Measurements from ENCODE around the gene ACOX2. TPM values are rescaled to one million over a fixed set of nuclear protein-coding genes. Genes with fewer than 3 reads are reported as not detected.

ACOX2 gene
- total and polyA plus RNA-seq, 2 of the 13 experiments (the other 11 are each of a cell fraction or from before 2014, with no cell fraction given): 42.6 to 98.5 TPM

GRCh38 chr3:58482917-58483636 is 53.9 kb downstream of the ACOX2 start:
- no peak for TF ChIP-seq ZNF589 (CRISPR knock-in tag; conservative IDR thresholded peaks at IDR 0.05)
- TF ChIP-seq ZNF512 (CRISPR knock-in tag; IDR thresholded peaks at IDR 0.05): no peak
- no peak for TF ChIP-seq ZNF557 (CRISPR knock-in tag; IDR thresholded peaks at IDR 0.05)
- no peak for TF ChIP-seq ATM (IDR thresholded peaks at IDR 0.05; ENCODE audit: borderline replicate concordance)
- no peak for TF ChIP-seq E2F1 (CRISPR knock-in tag; IDR thresholded peaks at IDR 0.05)
- no peak for TF ChIP-seq ZNF598 (CRISPR knock-in tag; IDR thresholded peaks at IDR 0.05; ENCODE audit: borderline replicate concordance)
- no peak for TF ChIP-seq ZNF136 (CRISPR knock-in tag; IDR thresholded peaks at IDR 0.05; ENCODE audit: low read depth)
- TF ChIP-seq IKZF1 (IDR thresholded peaks at IDR 0.05): no peak
- no peak for TF ChIP-seq YEATS2 (CRISPR knock-in tag; IDR thresholded peaks at IDR 0.05; ENCODE audit: borderline replicate concordance)
- TF ChIP-seq ZNF446 (CRISPR knock-in tag; IDR thresholded peaks at IDR 0.05): no peak
- no peak for TF ChIP-seq ELF3 (CRISPR knock-in tag; IDR thresholded peaks at IDR 0.05)
- TF ChIP-seq TBL1XR1 (IDR thresholded peaks at IDR 0.05; ENCODE audit: borderline replicate concordance, low read length, partially characterized antibody): no peak
- TF ChIP-seq ZSCAN29 (CRISPR knock-in tag; conservative IDR thresholded peaks at IDR 0.05): no peak
- TF ChIP-seq RBM22 (optimal IDR thresholded peaks at IDR 0.05; ENCODE audit: low read length): no peak
- 75% methylated on average over 8 of the region's 8 CpGs for WGBS (ENCODE audit: low lambda C conversion rate)
- intact Hi-C loops (cut with micrococcal nuclease; ENCODE audit: unreplicated experiment) (no loop called here), in situ Hi-C loops (cut with HindIII; ENCODE audit: extremely low pct_ligation_motif_present, low pct_unique_long_range_greater_than_20kb) (no loop called here)
- FAIRE-seq: no peak
- no peaks in the 10 kb centered on the region for H3K36me3 ChIP-seq (replicated peaks in 1 of 2; ENCODE audit: control insufficient read depth in 1 of 2, insufficient read depth in 2 of 2, low read length in 2 of 2)
- peaks cover 69% of the 10 kb centered on the region for H3K4me1 ChIP-seq (ENCODE audit: insufficient read depth, low read length)
- CTCF ChIA-PET (ENCODE audit: low intra/inter-chr PET ratio, low total read pairs): no interaction called here
- no peak for DNase-seq (ENCODE audit: low spot score)
- POLR2A ChIA-PET: no interaction called here
- H3K4me3 ChIP-seq (replicated peaks in 1 of 3; ENCODE audit: insufficient read depth in 1 of 3, low read depth in 2 of 3, low read length in 3 of 3): no peak overlapping the region
- H3K9me3 ChIP-seq (ENCODE audit: low read length): no peaks in the 10 kb centered on the region
- no peaks in the 10 kb centered on the region for H3K79me2 ChIP-seq (ENCODE audit: insufficient read depth, low read length)
- peaks cover 0 to 2% of the 10 kb centered on the region in 2 experiments; a peak in 1 of 5 replicates for H3K27me3 ChIP-seq (ENCODE audit: control insufficient read depth in 1 of 2, insufficient read depth in 2 of 2, low read length in 2 of 2)
- H2AFZ ChIP-seq (ENCODE audit: low read length): no peak overlapping the region
- H3K4me2 ChIP-seq (ENCODE audit: low read depth, low read length): no peak overlapping the region
- no peak for ATAC-seq
- no peak overlapping the region for H3K27ac ChIP-seq (ENCODE audit: extremely low read length, insufficient read depth, low read length)
- H4K20me1 ChIP-seq (ENCODE audit: insufficient read depth, low read length): no peaks in the 10 kb centered on the region
- no peak overlapping the region for H3K9ac ChIP-seq (ENCODE audit: insufficient read depth, low read depth, low read length)
- BruUV-seq (replicated peaks): no TSS peak
